HCT116 (cell line): ENCODE measurements around the gene WDR64. TPM values are rescaled to one million over a fixed set of nuclear protein-coding genes. Genes with fewer than 3 reads are reported as not detected.
A peak's percentile ranks its signal among the peaks of the same experiment; 100 is the strongest.

Experiments used
- ATAC-seq: fragments of 200-7000 bp; cut with Tn5 transposase; 2 replicates; pipeline ENCODE4 v1.9.1; 2020; ENCODE audit warnings: mild to moderate bottlenecking, moderate library complexity
- Bru-seq: library from RNA; stranded (reverse); fragments of 400-500 nt; gene quantifications from one replicate; lab custom pipeline; 2021; lab: Mats Ljungman, UMichigan
- BruChase-seq, 2 experiments: library from RNA; stranded (reverse); fragments of 400-500 nt; gene quantifications; one replicate each; lab custom pipeline; 2021; lab: Mats Ljungman, UMichigan
- BruUV-seq: library from RNA; stranded (reverse); fragments of 400-500 nt; replicated peaks from 2 replicates; lab custom pipeline; 2021; lab: Mats Ljungman, UMichigan
- CTCF ChIA-PET: fragments of 300-600 bp; sonication (Branson Sonifier 250); formaldehyde crosslinking; loops from one replicate; lab custom pipeline; 2021; ENCODE audit warnings: antibody characterized with exemption; lab: Charles Lee
- POLR2A ChIA-PET: fragments of 300-600, 350-600 bp; sonication (Branson Sonifier 250); formaldehyde crosslinking; loops from one replicate; lab custom pipeline; 2021; ENCODE audit warnings: antibody characterized with exemption; lab: Charles Lee
- RAD21 ChIA-PET, 2 experiments: fragments of 300-600 bp; sonication (Branson Sonifier 250); formaldehyde crosslinking; loops; one replicate each; lab custom pipeline; 2023; ENCODE audit warnings: low total read pairs in 2 of 2; ENCODE audit not compliant: uncharacterized antibody in 2 of 2, unreplicated experiment in 2 of 2, low non-redundant PET in 1 of 2; lab: Charles Lee
- DNase-seq: peaks from one replicate; pipeline ENCODE4 v3.0.0-alpha.2; 2010; ENCODE audit warnings: low read depth, low spot score
- H2AFZ ChIP-seq: fragments of 200-600 bp; shearing (Covaris generic), sonication (generic); 2 replicates; pipeline ENCODE4 v1.6.1; 2017; ENCODE audit warnings: low read depth, mixed run types, mixed read lengths, antibody characterized with exemption, low read length; ENCODE audit not compliant: poor library complexity, severe bottlenecking
- H3K27ac ChIP-seq: 2 replicates; pipeline ENCODE4 v1.5.1; 2012; ENCODE audit warnings: low read depth, low read length
- H3K27me3 ChIP-seq: fragments of 200-600 bp; sonication (generic); 2 replicates; pipeline ENCODE4 v1.6.1; 2016; ENCODE audit warnings: mixed run types, low read length, mixed read lengths; ENCODE audit not compliant: insufficient read depth
- H3K36me3 ChIP-seq, 2 experiments: fragments of 200-500 bp in 1 of 2; fragments of 200-600 bp in 1 of 2; sonication (Bioruptor generic) in 1 of 2; sonication (generic) in 1 of 2; 2 replicates each; pipeline versions ENCODE4 v1.5.1 to v1.6.1; 2014 to 2016; ENCODE audit warnings: low read length in 2 of 2, inconsistent platforms in 1 of 2, mixed read lengths in 1 of 2, mixed run types in 1 of 2; ENCODE audit not compliant: insufficient read depth in 2 of 2, control insufficient read depth in 1 of 2
- H3K4me1 ChIP-seq, 2 experiments: fragments of 200-600 bp in 1 of 2; sonication (generic) in 1 of 2; 2 replicates each; pipeline versions ENCODE4 v1.5.1 to v1.6.1; 2012 to 2017; ENCODE audit warnings: low read length in 2 of 2, inconsistent platforms in 1 of 2, mild to moderate bottlenecking in 1 of 2, mixed read lengths in 1 of 2, mixed run types in 1 of 2, moderate library complexity in 1 of 2; ENCODE audit not compliant: insufficient read depth in 2 of 2, control insufficient read depth in 1 of 2
- H3K4me2 ChIP-seq: fragments of 200-600 bp; sonication (generic); 2 replicates; pipeline ENCODE4 v1.6.1; 2017; ENCODE audit warnings: mixed run types, low read length, mixed read lengths
- H3K4me3 ChIP-seq, 2 experiments: fragments of 200-600 bp in 1 of 2; sonication (generic) in 1 of 2; replicated peaks in 1 of 2; 2 replicates each; pipeline ENCODE4 v1.5.1; 2011 to 2016; ENCODE audit warnings: low read length in 2 of 2, control low read depth in 1 of 2, low read depth in 1 of 2, mild to moderate bottlenecking in 1 of 2, mixed read lengths in 1 of 2, mixed run types in 1 of 2
- H3K79me2 ChIP-seq: fragments of 200-600 bp; sonication (generic); 2 replicates; pipeline ENCODE4 v1.6.1; 2017; ENCODE audit warnings: mild to moderate bottlenecking, mixed run types, low read length, moderate library complexity, mixed read lengths; ENCODE audit not compliant: insufficient read depth
- H3K9ac ChIP-seq: fragments of 200-600 bp; sonication (generic); 2 replicates; pipeline ENCODE4 v1.6.1; 2016; ENCODE audit warnings: low read length, mixed read lengths
- H3K9me2 ChIP-seq: fragments of 200-600 bp; sonication (generic), shearing (Covaris generic); 2 replicates; pipeline ENCODE4 v1.6.1; 2017; ENCODE audit warnings: mixed run types, mild to moderate bottlenecking, moderate library complexity; ENCODE audit not compliant: insufficient read depth
- H3K9me3 ChIP-seq, 2 experiments: fragments of 200-500 bp in 1 of 2; fragments of 200-600 bp in 1 of 2; sonication (Bioruptor generic) in 1 of 2; sonication (generic) in 1 of 2; 2 replicates each; pipeline ENCODE4 v1.6.1; 2014 to 2017; ENCODE audit warnings: low read length in 2 of 2, mixed read lengths in 2 of 2, inconsistent platforms in 1 of 2, low read depth in 1 of 2, mild to moderate bottlenecking in 1 of 2, mixed run types in 1 of 2, moderate library complexity in 1 of 2; ENCODE audit not compliant: control insufficient read depth in 1 of 2, insufficient read depth in 1 of 2
- H4K20me1 ChIP-seq: fragments of 200-600 bp; sonication (generic), shearing (Covaris generic); 2 replicates; pipeline ENCODE4 v1.6.1; 2017; ENCODE audit warnings: mixed run types, mild to moderate bottlenecking, moderate library complexity; ENCODE audit not compliant: insufficient read depth
- CBX3 ChIP-seq: IDR thresholded peaks from 2 replicates; pipeline ENCODE4 v1.6.1; 2012; ENCODE audit warnings: low read depth
- EGR1 ChIP-seq: IDR thresholded peaks from 2 replicates; pipeline ENCODE4 v1.6.1; 2012; ENCODE audit warnings: low read depth
- EZH2 ChIP-seq: fragments of 200-600 bp; sonication (generic); IDR thresholded peaks from 2 replicates; pipeline ENCODE4 v1.6.1; 2017; ENCODE audit warnings: antibody characterized with exemption, mixed run types
- EZH2phosphoT487 ChIP-seq: fragments of 200-600 bp; IDR thresholded peaks from 2 replicates; pipeline ENCODE4 v1.6.1; 2018; ENCODE audit warnings: antibody characterized with exemption, borderline replicate concordance
- FOSL1 ChIP-seq: IDR thresholded peaks from 2 replicates; pipeline ENCODE4 v1.6.1; 2012; ENCODE audit warnings: low read depth
- JUND ChIP-seq: IDR thresholded peaks from 2 replicates; pipeline ENCODE4 v1.6.1; 2012
- POLR2A ChIP-seq: IDR thresholded peaks from 2 replicates; pipeline ENCODE4 v1.7.0; 2011; ENCODE audit warnings: borderline replicate concordance; ENCODE audit not compliant: insufficient read depth, insufficient read length; ENCODE audit errors: extremely low read depth
- POLR2AphosphoS5 ChIP-seq: IDR thresholded peaks from 2 replicates; pipeline ENCODE4 v1.6.1; 2011; ENCODE audit warnings: mild to moderate bottlenecking, low read depth, low read length, moderate library complexity
- RAD21 ChIP-seq: IDR thresholded peaks from 2 replicates; pipeline ENCODE4 v1.6.1; 2012; ENCODE audit warnings: low read depth, mild to moderate bottlenecking
- SIN3A ChIP-seq: IDR thresholded peaks from 2 replicates; pipeline ENCODE4 v1.6.1; 2012; ENCODE audit warnings: low read depth
- SP1 ChIP-seq: IDR thresholded peaks from 2 replicates; pipeline ENCODE4 v1.6.1; 2012; ENCODE audit warnings: low read depth
- SRF ChIP-seq: IDR thresholded peaks from 2 replicates; pipeline ENCODE4 v1.6.1; 2012; ENCODE audit warnings: low read depth
- TCF7L2 ChIP-seq: IDR thresholded peaks from 2 replicates; pipeline ENCODE4 v1.7.0; 2011; ENCODE audit warnings: borderline replicate concordance, inconsistent platforms; ENCODE audit not compliant: insufficient read depth, insufficient read length; ENCODE audit errors: extremely low read depth
- YY1 ChIP-seq: IDR thresholded peaks from 2 replicates; pipeline ENCODE4 v1.6.1; 2011; ENCODE audit warnings: low read length, low read depth, moderate library complexity, mild to moderate bottlenecking; ENCODE audit not compliant: insufficient replicate concordance; ENCODE audit errors: extremely low read depth
- ZFX ChIP-seq: fragments of 450-650 bp; IDR thresholded peaks from 2 replicates; pipeline ENCODE4 v1.6.1; 2017
- intact Hi-C: fragments of 100-400 bp; cut with micrococcal nuclease; formaldehyde crosslinking; loops from 2 replicates; pipeline ENCODE4 v1.10.0; 2022
- long read RNA-seq: library from polyadenylated mRNA; unstranded; transcript quantifications from one replicate; pipeline ENCODE4 v2.0.0, GENCODE V29; 2021; ENCODE audit not compliant: unreplicated experiment
- polyA plus RNA-seq: library from polyadenylated mRNA; unstranded; fragments of >200 nt; gene quantifications from 2 replicates; pipeline ENCODE4 v1.2.1, GENCODE V29; 2012; ENCODE audit warnings: missing spikeins
- total RNA-seq: library from RNA; stranded (reverse); gene quantifications from one replicate; pipeline ENCODE4 v1.2.1, GENCODE V29; 2021; ENCODE audit not compliant: unreplicated experiment
- TF ChIP-seq, protein P1 (sequence below): IDR thresholded peaks from 2 replicates; pipeline ENCODE4 v1.6.1; 2012; ENCODE audit warnings: low read depth
- TF ChIP-seq, protein P2 (sequence below): IDR thresholded peaks from 2 replicates; pipeline ENCODE4 v1.6.1; 2012
- TF ChIP-seq, protein P3 (sequence below): IDR thresholded peaks from 2 replicates; pipeline ENCODE4 v1.6.1; 2011; ENCODE audit warnings: mild to moderate bottlenecking, low read length, moderate library complexity; ENCODE audit not compliant: insufficient replicate concordance; ENCODE audit errors: extremely low read depth

Gene WDR64
- total RNA-seq (not detected), Bru-seq, nascent RNA (percentile 1 among the genes with signal in this experiment), BruChase-seq, experiment 1, labeled RNA remaining after a 6-hour chase (not detected), BruChase-seq, experiment 2, labeled RNA remaining after a 2-hour chase (percentile 1 among the genes with signal in this experiment)
- not detected in 2 replicates for polyA plus RNA-seq
- long read RNA-seq: 0 reads

DNA sequence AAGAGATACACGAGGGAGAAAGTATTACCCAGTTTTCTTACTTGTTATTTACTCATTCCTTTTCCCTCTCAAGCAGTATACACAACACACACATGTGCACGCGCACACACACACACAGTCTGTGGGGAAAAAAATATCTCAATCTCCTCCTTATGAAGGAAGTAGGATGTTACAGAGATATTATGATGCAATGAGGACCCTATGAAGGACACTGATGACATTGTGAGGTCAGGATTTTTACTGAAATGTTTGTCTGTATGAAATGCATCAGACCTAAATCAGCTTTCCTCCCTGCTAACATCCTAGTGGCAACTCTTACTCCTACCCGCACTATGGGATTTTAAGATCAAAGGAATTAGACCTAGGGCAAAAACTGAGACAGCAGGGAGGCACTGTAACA is at the start of gene WDR64:
WDR64 (plus strand) TSS at position 270 of the 400 bp plus-strand sequence. CDS start 204 bp downstream, outside the sequence.
- Histone ChIP-seq H3K4me1 (no peaks in the 10 kb centered on the region), H3K9me2 (no peaks in the 10 kb centered on the region), H3K4me2 (no peak within 1 kb of the TSS), H3K4me3 (no peak within 1 kb of the TSS), H3K36me3 (no peaks in the 10 kb centered on the region), H3K9ac (no peak within 1 kb of the TSS), H3K27ac (no peak within 1 kb of the TSS), H3K9me3 (no peaks in the 10 kb centered on the region), H3K27me3 (no peaks in the 10 kb centered on the region), H2AFZ (no peak within 1 kb of the TSS), H4K20me1 (no peaks in the 10 kb centered on the region), H3K79me2 (no peaks in the 10 kb centered on the region)
- CTCF ChIA-PET: no interaction called here
- RAD21 ChIA-PET: no interaction called here
- DNase-seq (no peak), ATAC-seq (no peak)
- TF ChIP-seq POLR2AphosphoS5: no peak
- TF ChIP-seq POLR2A: no peak
- TF ChIP-seq, protein P1, sequence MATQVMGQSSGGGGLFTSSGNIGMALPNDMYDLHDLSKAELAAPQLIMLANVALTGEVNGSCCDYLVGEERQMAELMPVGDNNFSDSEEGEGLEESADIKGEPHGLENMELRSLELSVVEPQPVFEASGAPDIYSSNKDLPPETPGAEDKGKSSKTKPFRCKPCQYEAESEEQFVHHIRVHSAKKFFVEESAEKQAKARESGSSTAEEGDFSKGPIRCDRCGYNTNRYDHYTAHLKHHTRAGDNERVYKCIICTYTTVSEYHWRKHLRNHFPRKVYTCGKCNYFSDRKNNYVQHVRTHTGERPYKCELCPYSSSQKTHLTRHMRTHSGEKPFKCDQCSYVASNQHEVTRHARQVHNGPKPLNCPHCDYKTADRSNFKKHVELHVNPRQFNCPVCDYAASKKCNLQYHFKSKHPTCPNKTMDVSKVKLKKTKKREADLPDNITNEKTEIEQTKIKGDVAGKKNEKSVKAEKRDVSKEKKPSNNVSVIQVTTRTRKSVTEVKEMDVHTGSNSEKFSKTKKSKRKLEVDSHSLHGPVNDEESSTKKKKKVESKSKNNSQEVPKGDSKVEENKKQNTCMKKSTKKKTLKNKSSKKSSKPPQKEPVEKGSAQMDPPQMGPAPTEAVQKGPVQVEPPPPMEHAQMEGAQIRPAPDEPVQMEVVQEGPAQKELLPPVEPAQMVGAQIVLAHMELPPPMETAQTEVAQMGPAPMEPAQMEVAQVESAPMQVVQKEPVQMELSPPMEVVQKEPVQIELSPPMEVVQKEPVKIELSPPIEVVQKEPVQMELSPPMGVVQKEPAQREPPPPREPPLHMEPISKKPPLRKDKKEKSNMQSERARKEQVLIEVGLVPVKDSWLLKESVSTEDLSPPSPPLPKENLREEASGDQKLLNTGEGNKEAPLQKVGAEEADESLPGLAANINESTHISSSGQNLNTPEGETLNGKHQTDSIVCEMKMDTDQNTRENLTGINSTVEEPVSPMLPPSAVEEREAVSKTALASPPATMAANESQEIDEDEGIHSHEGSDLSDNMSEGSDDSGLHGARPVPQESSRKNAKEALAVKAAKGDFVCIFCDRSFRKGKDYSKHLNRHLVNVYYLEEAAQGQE: no peak
- TF ChIP-seq TCF7L2: no peak
- TF ChIP-seq YY1: no peak
- TF ChIP-seq FOSL1: no peak
- no peak for TF ChIP-seq SP1
- TF ChIP-seq, protein P2, sequence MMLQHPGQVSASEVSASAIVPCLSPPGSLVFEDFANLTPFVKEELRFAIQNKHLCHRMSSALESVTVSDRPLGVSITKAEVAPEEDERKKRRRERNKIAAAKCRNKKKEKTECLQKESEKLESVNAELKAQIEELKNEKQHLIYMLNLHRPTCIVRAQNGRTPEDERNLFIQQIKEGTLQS: no peak
- no peak for TF ChIP-seq JUND
- TF ChIP-seq ZFX: no peak
- TF ChIP-seq, protein P3, sequence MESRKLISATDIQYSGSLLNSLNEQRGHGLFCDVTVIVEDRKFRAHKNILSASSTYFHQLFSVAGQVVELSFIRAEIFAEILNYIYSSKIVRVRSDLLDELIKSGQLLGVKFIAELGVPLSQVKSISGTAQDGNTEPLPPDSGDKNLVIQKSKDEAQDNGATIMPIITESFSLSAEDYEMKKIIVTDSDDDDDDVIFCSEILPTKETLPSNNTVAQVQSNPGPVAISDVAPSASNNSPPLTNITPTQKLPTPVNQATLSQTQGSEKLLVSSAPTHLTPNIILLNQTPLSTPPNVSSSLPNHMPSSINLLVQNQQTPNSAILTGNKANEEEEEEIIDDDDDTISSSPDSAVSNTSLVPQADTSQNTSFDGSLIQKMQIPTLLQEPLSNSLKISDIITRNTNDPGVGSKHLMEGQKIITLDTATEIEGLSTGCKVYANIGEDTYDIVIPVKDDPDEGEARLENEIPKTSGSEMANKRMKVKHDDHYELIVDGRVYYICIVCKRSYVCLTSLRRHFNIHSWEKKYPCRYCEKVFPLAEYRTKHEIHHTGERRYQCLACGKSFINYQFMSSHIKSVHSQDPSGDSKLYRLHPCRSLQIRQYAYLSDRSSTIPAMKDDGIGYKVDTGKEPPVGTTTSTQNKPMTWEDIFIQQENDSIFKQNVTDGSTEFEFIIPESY: no peak
- no peak for TF ChIP-seq SIN3A
- TF ChIP-seq EZH2phosphoT487: no peak
- TF ChIP-seq CBX3: no peak
- no peak for TF ChIP-seq EGR1
- no peak for TF ChIP-seq RAD21
- no peak for TF ChIP-seq SRF
- TF ChIP-seq EZH2: no peak
- BruUV-seq: no TSS peak
- intact Hi-C loops: no loop called here
- POLR2A ChIA-PET: no interaction called here
